Activated CD8-positive, alpha-beta T cell treated with anti-CD3 and anti-CD28 coated beads, Interleukin-2, amount 10 ng/mL, durations not matched to agents 7 days and 5 days (primary cell): ENCODE measurements around the gene JAKMIP1. TPM values are rescaled to one million over a fixed set of nuclear protein-coding genes. Genes with fewer than 3 reads are reported as not detected.

ENCODE experiments used
- ATAC-seq: fragments of 150-1000 bp; cut with Tn5 transposase; one replicate; pipeline ENCODE4 v1.10.0; 2021; ENCODE audit warnings: moderate library complexity
- CTCF ChIA-PET: fragments of 350-600 bp; sonication (Branson Sonifier 250); formaldehyde crosslinking; loops from one replicate; lab custom pipeline; 2021; ENCODE audit warnings: antibody characterized with exemption; lab: Charles Lee
- POLR2A ChIA-PET: fragments of 350-600 bp; sonication (Branson Sonifier 250); formaldehyde crosslinking; loops from one replicate; lab custom pipeline; 2021; ENCODE audit warnings: antibody characterized with exemption; lab: Charles Lee
- DNase-seq: peaks from one replicate; pipeline ENCODE4 v3.0.0-alpha.2; 2020
- H3K27ac Mint-ChIP-seq: one replicate; pipeline ENCODE4 v1.8.0; 2021; ENCODE audit warnings: mild to moderate bottlenecking, mixed read lengths
- H3K27me3 Mint-ChIP-seq: one replicate; pipeline ENCODE4 v1.8.0; 2021; ENCODE audit warnings: low read depth, mixed read lengths
- H3K36me3 Mint-ChIP-seq: one replicate; pipeline ENCODE4 v1.8.0; 2021; ENCODE audit warnings: low read depth, mixed read lengths
- H3K4me1 Mint-ChIP-seq: one replicate; pipeline ENCODE4 v1.8.0; 2021; ENCODE audit warnings: low read depth, mixed read lengths
- H3K4me3 Mint-ChIP-seq: one replicate; pipeline ENCODE4 v1.8.0; 2021; ENCODE audit warnings: mild to moderate bottlenecking, mixed read lengths
- H3K9me3 Mint-ChIP-seq: one replicate; pipeline ENCODE4 v1.8.0; 2022; ENCODE audit warnings: mixed read lengths; ENCODE audit not compliant: insufficient read depth
- total RNA-seq, 2 experiments: library from RNA; stranded (reverse); gene quantifications; one replicate each; pipeline ENCODE4 v1.2.3, GENCODE V29; 2021

The JAKMIP1 gene
- total RNA-seq, 2 experiments from 2014 or later, result 9.3 to 9.6 TPM

- Mint-ChIP-seq H3K4me1 (peaks cover 5% of the 10 kb centered on the region), H3K27me3 (peaks cover 6% of the 10 kb centered on the region), H3K36me3 (no peaks in the 10 kb centered on the region), H3K9me3 (no peaks in the 10 kb centered on the region), H3K4me3 (no peak overlapping the region), H3K27ac (no peak overlapping the region)
- no peak for DNase-seq
- ChIA-PET CTCF (no interaction called here), POLR2A (no interaction called here)
- no peak for ATAC-seq
Observed at GRCh38 chr4:6121941-6122340, 78.4 kb downstream of the JAKMIP1 start.

- Mint-ChIP-seq H3K4me3 (no peak overlapping the region), H3K9me3 (no peaks in the 10 kb centered on the region), H3K27me3 (peaks cover 8% of the 10 kb centered on the region), H3K27ac (no peak overlapping the region), H3K4me1 (peaks cover 5% of the 10 kb centered on the region), H3K36me3 (no peaks in the 10 kb centered on the region)
- DNase-seq, result no peak
- CTCF ChIA-PET, result no interaction called here
- POLR2A ChIA-PET, result no interaction called here
- ATAC-seq, result no peak
Observed at GRCh38 chr4:6121276-6121850, 79.0 kb downstream of the JAKMIP1 start.

- ChIA-PET CTCF (interaction anchor here (1.4 to 1.7 kb wide), 2 partner anchors 15 to 130 kb away, joined by 3 to 6 read pairs; no protein-coding TSS in a partner anchor), POLR2A (no interaction called here)
- Mint-ChIP-seq H3K36me3 (no peaks in the 10 kb centered on the region), H3K4me3 (no peak overlapping the region), H3K9me3 (no peaks in the 10 kb centered on the region), H3K27me3 (peaks cover 8% of the 10 kb centered on the region), H3K27ac (no peak overlapping the region), H3K4me1 (peaks cover 7% of the 10 kb centered on the region)
- no peak for ATAC-seq
- DNase-seq, result no peak
Observed at GRCh38 chr4:6120361-6120760, 80.0 kb downstream of the JAKMIP1 start.

GRCh38 chr4:6119507-6120020, 80.8 kb downstream of the JAKMIP1 start:
- Mint-ChIP-seq H3K4me3 (no peak overlapping the region), H3K9me3 (no peaks in the 10 kb centered on the region), H3K36me3 (no peaks in the 10 kb centered on the region), H3K27ac (no peak overlapping the region), H3K27me3 (peaks cover 8% of the 10 kb centered on the region), H3K4me1 (peaks cover 13% of the 10 kb centered on the region)
- POLR2A ChIA-PET, result interaction anchor here (0.6 kb wide), 1 partner anchor 15 kb away, joined by 6 read pairs; no protein-coding TSS in a partner anchor
- CTCF ChIA-PET, result interaction anchor here (1.0 to 1.7 kb wide), 3 partner anchors 14 to 131 kb away, joined by 3 to 6 read pairs (median 3); no protein-coding TSS in a partner anchor
- DNase-seq (peak; percentile 28), ATAC-seq (peak; percentile 53)

- CTCF ChIA-PET, result no interaction called here
- DNase-seq, result no peak
- Mint-ChIP-seq H3K27ac (no peak overlapping the region), H3K27me3 (peaks cover 8% of the 10 kb centered on the region), H3K36me3 (no peaks in the 10 kb centered on the region), H3K4me3 (no peak overlapping the region), H3K4me1 (peaks cover 23% of the 10 kb centered on the region), H3K9me3 (no peaks in the 10 kb centered on the region)
- no peak for ATAC-seq
- POLR2A ChIA-PET, result no interaction called here
Observed at GRCh38 chr4:6118201-6118600, 82.1 kb downstream of the JAKMIP1 start.

GRCh38 chr4:6116696-6117285, 83.6 kb downstream of the JAKMIP1 start:
- no peak for DNase-seq
- Mint-ChIP-seq H3K27ac (no peak overlapping the region), H3K4me3 (no peak overlapping the region), H3K27me3 (peaks cover 8% of the 10 kb centered on the region), H3K4me1 (peaks cover 23% of the 10 kb centered on the region), H3K9me3 (no peaks in the 10 kb centered on the region), H3K36me3 (no peaks in the 10 kb centered on the region)
- CTCF ChIA-PET, result no interaction called here
- no peak for ATAC-seq
- POLR2A ChIA-PET, result no interaction called here

- ChIA-PET CTCF (no interaction called here), POLR2A (no interaction called here)
- Mint-ChIP-seq H3K27me3 (peaks cover 8% of the 10 kb centered on the region), H3K27ac (no peak overlapping the region), H3K9me3 (no peaks in the 10 kb centered on the region), H3K36me3 (no peaks in the 10 kb centered on the region), H3K4me1 (peaks cover 23% of the 10 kb centered on the region), H3K4me3 (no peak overlapping the region)
- no peak for ATAC-seq
- no peak for DNase-seq
Observed at GRCh38 chr4:6115746-6116586, 84.4 kb downstream of the JAKMIP1 start.

- ATAC-seq, result no peak
- Mint-ChIP-seq H3K36me3 (no peaks in the 10 kb centered on the region), H3K27me3 (peaks cover 8% of the 10 kb centered on the region), H3K4me1 (peaks cover 23% of the 10 kb centered on the region), H3K27ac (no peak overlapping the region), H3K9me3 (no peaks in the 10 kb centered on the region), H3K4me3 (no peak overlapping the region)
- ChIA-PET CTCF (no interaction called here), POLR2A (no interaction called here)
- no peak for DNase-seq
Observed at GRCh38 chr4:6115342-6115741, 85.0 kb downstream of the JAKMIP1 start.

- ChIA-PET CTCF (no interaction called here), POLR2A (no interaction called here)
- Mint-ChIP-seq H3K36me3 (no peaks in the 10 kb centered on the region), H3K4me1 (peaks cover 21% of the 10 kb centered on the region), H3K27ac (peak overlapping the region; percentile 52), H3K4me3 (no peak overlapping the region), H3K9me3 (no peaks in the 10 kb centered on the region), H3K27me3 (peaks cover 8% of the 10 kb centered on the region)
- DNase-seq, result no peak
- ATAC-seq, result no peak
Observed at GRCh38 chr4:6114601-6115000, 85.7 kb downstream of the JAKMIP1 start.

- no peaks in the 10 kb centered on the region for H3K36me3 Mint-ChIP-seq
- H3K4me3 Mint-ChIP-seq, result no peak overlapping the region
- H3K9me3 Mint-ChIP-seq, result no peaks in the 10 kb centered on the region
- POLR2A ChIA-PET, result no interaction called here
- H3K27ac Mint-ChIP-seq, result peak overlapping the region; percentile 56
- peaks cover 18% of the 10 kb centered on the region for H3K4me1 Mint-ChIP-seq
- ATAC-seq (no peak), DNase-seq (no peak)
- H3K27me3 Mint-ChIP-seq, result peaks cover 5% of the 10 kb centered on the region
- CTCF ChIA-PET, result interaction anchor here (0.6 kb wide), 1 partner anchor 137 kb away, joined by 3 read pairs; no protein-coding TSS in a partner anchor
Observed at GRCh38 chr4:6114181-6114580, 86.2 kb downstream of the JAKMIP1 start.

GRCh38 chr4:6113641-6114040, 86.7 kb downstream of the JAKMIP1 start:
- H3K27me3 Mint-ChIP-seq, result peaks cover 5% of the 10 kb centered on the region
- ATAC-seq (no peak), DNase-seq (no peak)
- peaks cover 18% of the 10 kb centered on the region for H3K4me1 Mint-ChIP-seq
- H3K9me3 Mint-ChIP-seq, result no peaks in the 10 kb centered on the region
- H3K27ac Mint-ChIP-seq, result peak overlapping the region; percentile 56
- ChIA-PET POLR2A (no interaction called here), CTCF (interaction anchor here (0.6 kb wide), 1 partner anchor 137 kb away, joined by 3 read pairs; no protein-coding TSS in a partner anchor)
- no peak overlapping the region for H3K4me3 Mint-ChIP-seq
- H3K36me3 Mint-ChIP-seq, result no peaks in the 10 kb centered on the region
